LNCAP (cell line): Measurements from ENCODE around the gene RGS11.

Experiments used
- TF ChIP-seq, protein P1 (sequence below): fragments of 450-650 bp; IDR thresholded peaks from 2 replicates; pipeline ENCODE4 v1.5.1; 2017; ENCODE audit warnings: mild to moderate bottlenecking

Gene RGS11

DNA sequence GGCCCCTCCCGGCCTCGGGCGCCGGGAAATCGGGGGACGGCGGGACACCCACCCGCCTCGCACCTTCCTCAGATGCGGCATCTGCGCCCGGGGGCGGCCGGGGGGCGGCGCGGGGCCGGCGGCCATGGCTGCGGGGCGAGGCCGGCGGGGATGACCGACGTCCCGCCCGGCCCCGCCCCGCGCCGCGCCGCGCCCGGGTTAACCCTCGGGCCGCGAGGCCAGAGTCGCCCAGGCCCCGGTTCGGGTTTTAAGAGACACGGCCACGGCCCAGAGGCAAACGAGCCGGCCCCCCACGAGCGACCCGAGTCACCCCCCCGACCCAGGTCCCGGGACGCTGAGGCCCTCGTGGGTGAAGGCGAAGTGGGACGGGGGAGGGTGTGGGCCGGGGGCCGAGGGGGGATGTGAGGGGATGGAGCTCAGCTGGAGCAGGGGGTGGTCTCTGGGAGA, at the start of gene RGS11:
RGS11 (minus strand) TSS at position 159 of the 447 bp plus-strand sequence; CDS start at position 126, 33 bp downstream.
- TF ChIP-seq, protein P1, sequence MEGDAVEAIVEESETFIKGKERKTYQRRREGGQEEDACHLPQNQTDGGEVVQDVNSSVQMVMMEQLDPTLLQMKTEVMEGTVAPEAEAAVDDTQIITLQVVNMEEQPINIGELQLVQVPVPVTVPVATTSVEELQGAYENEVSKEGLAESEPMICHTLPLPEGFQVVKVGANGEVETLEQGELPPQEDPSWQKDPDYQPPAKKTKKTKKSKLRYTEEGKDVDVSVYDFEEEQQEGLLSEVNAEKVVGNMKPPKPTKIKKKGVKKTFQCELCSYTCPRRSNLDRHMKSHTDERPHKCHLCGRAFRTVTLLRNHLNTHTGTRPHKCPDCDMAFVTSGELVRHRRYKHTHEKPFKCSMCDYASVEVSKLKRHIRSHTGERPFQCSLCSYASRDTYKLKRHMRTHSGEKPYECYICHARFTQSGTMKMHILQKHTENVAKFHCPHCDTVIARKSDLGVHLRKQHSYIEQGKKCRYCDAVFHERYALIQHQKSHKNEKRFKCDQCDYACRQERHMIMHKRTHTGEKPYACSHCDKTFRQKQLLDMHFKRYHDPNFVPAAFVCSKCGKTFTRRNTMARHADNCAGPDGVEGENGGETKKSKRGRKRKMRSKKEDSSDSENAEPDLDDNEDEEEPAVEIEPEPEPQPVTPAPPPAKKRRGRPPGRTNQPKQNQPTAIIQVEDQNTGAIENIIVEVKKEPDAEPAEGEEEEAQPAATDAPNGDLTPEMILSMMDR: no peak

DNA sequence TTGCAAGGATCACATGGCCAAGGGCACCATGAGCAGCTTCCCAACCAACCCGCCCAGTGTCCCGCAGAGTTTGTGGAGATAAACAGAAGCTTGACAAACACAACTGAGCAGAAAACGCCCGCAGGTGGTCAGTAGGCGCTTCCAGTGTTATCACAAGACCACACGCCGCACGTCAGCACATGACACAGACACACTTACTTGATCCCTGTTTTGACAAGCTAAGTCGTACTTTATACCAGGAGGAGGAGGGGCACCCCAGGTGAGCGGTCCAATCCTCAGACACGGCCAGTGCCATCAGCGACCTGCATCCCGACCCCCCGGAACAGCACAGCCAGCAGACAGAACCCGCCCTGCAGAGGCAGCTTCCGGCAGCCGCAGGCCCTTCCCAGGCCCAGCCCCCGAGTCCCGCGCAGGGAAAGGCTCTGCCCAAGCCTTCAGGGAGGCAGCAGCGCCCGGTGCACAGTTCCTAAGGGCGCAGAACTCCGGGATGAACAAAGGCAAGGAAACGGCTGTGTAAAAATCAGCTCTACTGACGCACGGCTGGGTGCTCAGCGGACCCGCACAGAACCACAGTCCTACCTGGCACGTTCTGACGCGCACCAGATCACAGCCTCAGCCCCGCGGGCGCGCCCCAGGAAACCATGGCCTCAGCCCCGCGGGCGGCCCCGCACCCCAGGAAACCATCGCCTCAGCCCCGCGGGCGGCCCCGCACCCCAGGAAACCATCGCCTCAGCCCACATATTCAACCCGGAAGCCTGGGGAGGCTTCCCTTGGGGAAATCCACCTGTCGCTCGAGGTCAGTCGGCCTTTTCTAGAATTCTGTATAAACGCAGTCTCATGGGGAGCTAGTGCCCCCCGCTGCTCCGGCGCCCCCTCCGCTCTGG, 48.9 kb upstream of the RGS11 start:
- TF ChIP-seq, protein P1: no peak

DNA sequence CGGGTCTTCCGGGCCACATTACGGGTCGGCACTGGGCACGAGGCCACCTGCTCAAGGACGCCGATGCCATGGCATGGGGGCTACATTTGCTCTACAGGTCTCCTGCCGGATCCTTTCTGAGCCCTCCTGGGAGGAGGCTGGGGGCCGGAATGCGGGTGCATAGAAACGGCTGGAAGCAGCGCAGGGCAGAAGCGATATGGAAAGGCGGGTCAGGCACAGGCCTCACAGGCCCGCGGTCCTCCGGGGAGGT, 48.4 kb upstream of the RGS11 start:
- TF ChIP-seq, protein P1: no peak

DNA sequence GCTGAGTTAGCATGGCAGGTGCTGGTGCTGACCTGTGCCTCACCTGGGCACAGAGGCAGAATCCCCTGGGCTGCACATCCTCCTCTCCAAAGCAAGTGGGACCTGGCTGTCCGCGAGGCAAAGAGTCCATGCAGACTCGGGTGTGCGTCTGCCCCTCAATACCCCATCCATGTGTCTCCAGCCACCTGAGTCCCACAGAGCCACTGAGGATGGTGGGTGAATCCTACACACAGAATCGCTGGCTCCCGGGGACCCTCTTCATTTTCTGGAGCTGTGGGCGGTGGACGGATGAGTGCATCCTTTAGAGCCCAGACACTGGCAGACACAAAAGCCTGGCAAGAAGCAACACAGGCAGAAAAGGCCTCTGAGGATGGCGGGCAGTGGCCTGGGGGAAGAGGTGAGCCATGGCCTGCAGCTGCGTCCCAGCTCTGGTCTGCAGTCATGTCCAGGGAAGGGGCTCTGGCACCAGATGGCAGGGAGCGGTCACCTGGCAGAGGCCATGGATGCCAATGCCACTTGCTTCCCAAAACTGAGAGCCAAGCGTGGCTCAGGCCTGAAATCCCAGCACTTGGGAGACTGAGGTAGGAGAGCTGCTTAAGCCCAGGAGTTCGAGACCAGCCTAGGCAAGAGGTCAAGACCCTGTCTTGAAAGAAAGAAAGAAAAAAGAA, 46.9 kb upstream of the RGS11 start:
- TF ChIP-seq, protein P1: no peak

DNA sequence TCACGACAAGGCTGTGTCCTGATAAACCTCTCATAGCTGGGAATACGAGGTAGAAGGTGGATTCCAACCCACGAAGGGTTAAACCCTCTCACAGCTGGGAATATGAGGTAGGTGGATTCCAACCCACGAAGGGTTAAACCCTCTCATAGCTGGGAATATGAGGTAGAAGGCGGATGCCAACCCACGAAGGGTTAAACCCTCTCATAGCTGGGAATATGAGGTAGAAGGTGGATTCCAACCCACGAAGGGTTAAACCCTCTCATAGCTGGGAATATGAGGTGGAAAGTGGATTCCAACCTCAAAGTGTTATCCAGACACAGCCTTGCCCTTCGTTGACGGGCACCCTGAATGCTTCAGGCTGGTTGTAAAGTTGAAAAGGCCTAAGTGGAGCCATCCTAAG, 45.8 kb upstream of the RGS11 start:
- TF ChIP-seq, protein P1: no peak

DNA sequence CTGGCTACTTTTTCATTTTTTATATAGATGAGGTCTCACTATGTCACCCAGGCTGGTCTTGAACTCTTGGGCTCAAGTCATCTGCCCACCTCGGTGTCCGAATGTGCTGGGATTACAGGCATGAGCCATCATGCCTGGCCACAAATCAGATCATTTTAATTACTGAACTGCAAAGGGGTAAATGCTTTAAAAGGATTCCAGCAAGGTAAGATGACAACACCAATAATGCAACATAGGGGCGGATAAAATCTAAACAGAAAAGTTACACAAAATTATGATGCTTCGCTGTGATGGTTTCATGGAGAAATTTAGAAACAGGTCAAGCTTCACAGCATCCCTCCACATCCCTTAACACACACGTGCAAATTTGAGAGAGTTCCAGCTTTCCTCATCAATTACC, 44.5 kb upstream of the RGS11 start:
- TF ChIP-seq, protein P1: no peak

DNA sequence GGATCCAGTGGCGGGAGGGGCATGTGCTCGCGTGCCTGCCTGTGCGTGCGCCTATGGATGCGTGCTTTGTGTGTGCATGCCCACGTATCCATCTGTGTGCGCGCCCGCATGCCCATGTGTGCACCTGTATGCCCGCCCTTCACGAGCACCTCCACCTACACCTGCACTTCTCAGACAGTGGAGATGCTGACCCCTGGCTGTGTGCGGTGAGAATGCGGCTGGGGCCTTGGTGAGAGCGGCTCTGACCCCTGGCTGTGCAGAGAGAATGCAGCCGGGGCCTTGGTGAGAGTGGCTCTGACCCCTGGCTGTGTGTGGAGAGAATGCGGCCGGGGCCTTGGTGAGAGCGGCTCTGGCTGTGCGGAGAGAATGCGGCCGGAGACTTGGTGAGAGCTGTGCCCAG, 42.9 kb upstream of the RGS11 start:
- TF ChIP-seq, protein P1: peak; percentile 20; the same call in 1 of the 2 replicates
